Right lobe of liver (tissue), 6 donors: ENCODE results near the gene RAB11FIP4. TPM values are rescaled to one million over a fixed set of nuclear protein-coding genes. Genes with fewer than 3 reads are reported as not detected.
"Not testable (repeated sequence)": the region's sequence is repeated elsewhere in the genome, so short reads cannot be mapped to it uniquely, and the experiment has no call there.

Experiments used
- ATAC-seq, 4 donors: fragments of 200-7000 bp; cut with Tn5 transposase; one replicate each; pipeline ENCODE4 v1.9.1; 2020; ENCODE audit warnings: mild to moderate bottlenecking in 4 of 4, moderate library complexity in 4 of 4
- DNase-seq, 3 donors: peaks; one replicate each; pipeline ENCODE4 v3.0.0-alpha.2; 2020
- H3K27ac ChIP-seq, 3 donors: fragments of 200-600 bp; one replicate each; pipeline ENCODE4 v1.8.0; 2022
- H3K27me3 ChIP-seq, 2 donors: fragments of 200-600 bp; one replicate each; pipeline ENCODE4 v1.8.0; 2022
- H3K36me3 ChIP-seq, 4 donors: fragments of 200-600 bp; sonication (generic) in 1 of 4; one replicate each; pipeline versions ENCODE4 v1.5.1 to v1.8.0; 2017 to 2022; ENCODE audit warnings: control low read depth in 1 of 4
- H3K4me1 ChIP-seq, 4 donors: fragments of 200-600 bp; sonication (generic) in 1 of 4; one replicate each; pipeline versions ENCODE4 v1.5.1 to v1.8.0; 2017 to 2022; ENCODE audit warnings: control low read depth in 1 of 4
- H3K4me3 ChIP-seq, 3 donors: fragments of 200-600 bp; one replicate each; pipeline ENCODE4 v1.8.0; 2022
- H3K9me3 ChIP-seq, 4 donors: fragments of 200-600 bp; sonication (generic) in 1 of 4; one replicate each; pipeline versions ENCODE4 v1.5.1 to v1.8.0; 2017 to 2022; ENCODE audit warnings: control low read depth in 1 of 4
- CTCF ChIP-seq, 4 donors: fragments of 200-600 bp in 3 of 4; fragments of 450-650 bp in 1 of 4; IDR thresholded peaks; one replicate each; pipeline versions ENCODE4 v1.5.1 to v1.8.0; 2016 to 2022; ENCODE audit warnings: antibody characterized with exemption in 4 of 4, mild to moderate bottlenecking in 2 of 4
- POLR2A ChIP-seq: fragments of 450-650 bp; IDR thresholded peaks from one replicate; pipeline ENCODE4 v1.6.1; 2017; ENCODE audit warnings: antibody characterized with exemption, mild to moderate bottlenecking
- WGBS: methylation state at CpG from one replicate; pipeline ENCODE4 v1.1.6; 2018; ENCODE audit warnings: low coverage, low lambda C conversion rate; ENCODE audit not compliant: insufficient coverage; ENCODE audit errors: missing lambda C conversion rate; 5-methylcytosine and 5-hydroxymethylcytosine counted together
- intact Hi-C, 2 donors: fragments of 100-400 bp; cut with DNase I; formaldehyde crosslinking; loops; one replicate each; pipeline versions ENCODE4 v1.11.2 to v1.14.1; 2022
- total RNA-seq, 6 experiments: library from RNA; depleted of rRNA in 2 of 6; stranded (reverse); fragments of >200 nt in 2 of 6; fragmentation: NEBNext Ultra II Directional in 3 of 6; extraction: Animal tissue kit (Norgen Biotek cat#: 25700) in 3 of 6; gene quantifications; one replicate each; pipeline versions ENCODE4 v1.1.0 to v1.2.4, GENCODE V29; 2016 to 2023
- donor health status: DM: no; HTN: yes; CAD: no.
- donor health status: DM: no; HTN: no; CAD: no.
- donor health status: DM: no; HTN: no; CAD: no.
- donor health status: DM: no; HTN: yes; CAD: no.
- donor health status: DM: no; HTN: yes; CAD: no.

RAB11FIP4 gene
- total RNA-seq, 6 experiments from 2014 or later = 3.5 to 6.6 (median 4.6) TPM

GRCh38 chr17:31442276-31442675 lies 50.8 kb downstream of the RAB11FIP4 start:
- H3K4me1 ChIP-seq = peaks cover 0 to 11% (median 4%) of the 10 kb centered on the region in 4 donors
- intact Hi-C loops = no loop called here
- no peaks in the 10 kb centered on the region for H3K27me3 ChIP-seq
- no peak overlapping the region for H3K4me3 ChIP-seq
- H3K27ac ChIP-seq = no peak overlapping the region
- peak in 1 of 3 donors; percentile 5 for DNase-seq
- no peak for ATAC-seq
- no peaks in the 10 kb centered on the region for H3K9me3 ChIP-seq
- H3K36me3 ChIP-seq = no peaks in the 10 kb centered on the region
- WGBS = 47% methylated on average over 4 of the region's 5 CpGs
- TF ChIP-seq CTCF (IDR thresholded peaks at IDR 0.05) (no peak), POLR2A (no peak)

- H3K4me3 ChIP-seq, ATAC-seq, H3K27ac ChIP-seq, H3K36me3 ChIP-seq, DNase-seq, intact Hi-C loops, H3K9me3 ChIP-seq, H3K27me3 ChIP-seq: not testable (repeated sequence)
- H3K4me1 ChIP-seq = peaks cover 0 to 11% (median 4%) of the 10 kb centered on the region in 4 donors
- 73% methylated on average over 5 of the region's 5 CpGs for WGBS
Measured at GRCh38 chr17:31442856-31443255, 51.4 kb downstream of the RAB11FIP4 start.

GRCh38 chr17:31443386-31443785 lies 51.9 kb downstream of the RAB11FIP4 start:
- peaks cover 0 to 11% (median 4%) of the 10 kb centered on the region in 4 donors for H3K4me1 ChIP-seq
- no peak overlapping the region for H3K27ac ChIP-seq
- intact Hi-C loops = no loop called here
- no peaks in the 10 kb centered on the region for H3K9me3 ChIP-seq
- TF ChIP-seq CTCF (IDR thresholded peaks at IDR 0.05) (no peak), POLR2A (no peak)
- H3K27me3 ChIP-seq = no peaks in the 10 kb centered on the region
- DNase-seq (peak in 1 of 3 donors; percentile 18), ATAC-seq (no peak)
- H3K4me3 ChIP-seq = no peak overlapping the region
- WGBS = 88% methylated on average over 7 of the region's 7 CpGs
- H3K36me3 ChIP-seq = no peaks in the 10 kb centered on the region

- Histone ChIP-seq H3K4me1 (peaks cover 0 to 11% (median 4%) of the 10 kb centered on the region in 4 donors), H3K9me3 (no peaks in the 10 kb centered on the region), H3K27ac (no peak overlapping the region), H3K36me3 (no peaks in the 10 kb centered on the region), H3K27me3 (no peaks in the 10 kb centered on the region), H3K4me3 (no peak overlapping the region)
- no peak for ATAC-seq
- DNase-seq = peak in 1 of 3 donors; percentile 12
- no peak for TF ChIP-seq POLR2A
- no peak for TF ChIP-seq CTCF (IDR thresholded peaks at IDR 0.05)
- intact Hi-C loops = no loop called here
- WGBS = 70% methylated on average over 2 of the region's 2 CpGs
Measured at GRCh38 chr17:31444026-31444425, 52.6 kb downstream of the RAB11FIP4 start.

GRCh38 chr17:31446195-31446967 lies 54.9 kb downstream of the RAB11FIP4 start:
- Histone ChIP-seq H3K36me3 (no peaks in the 10 kb centered on the region), H3K4me1 (no peaks in the 10 kb centered on the region), H3K9me3 (no peaks in the 10 kb centered on the region), H3K27me3 (no peaks in the 10 kb centered on the region), H3K4me3 (no peak overlapping the region), H3K27ac (no peak overlapping the region)
- TF ChIP-seq POLR2A = no peak
- peak in 2 of 4 donors; percentile 11 to 27 for TF ChIP-seq CTCF (IDR thresholded peaks at IDR 0.05)
- no peak for DNase-seq
- intact Hi-C loops = no loop called here
- ATAC-seq = no peak
- 78% methylated on average over 13 of the region's 13 CpGs for WGBS
